ENCODE measurements around the gene OR8K5. TPM values are rescaled to one million over a fixed set of nuclear protein-coding genes. Genes with fewer than 3 reads are reported as not detected.

OR8K5 gene
- total RNA-seq, 1 donor from 2014 or later: not detected

- DNase-seq (no peak), ATAC-seq (no peak)
- no peak for TF ChIP-seq CTCF (IDR thresholded peaks at IDR 0.05)
- no peak within 1 kb of the TSS for H3K27ac ChIP-seq
- intact Hi-C loops (cut with DNase I): no loop called here
- no peak within 1 kb of the TSS for H3K4me3 ChIP-seq
- H3K27me3 ChIP-seq: no peaks in the 10 kb centered on the region
- no peaks in the 10 kb centered on the region for H3K36me3 ChIP-seq
- no peaks in the 10 kb centered on the region for H3K4me1 ChIP-seq
- H3K9me3 ChIP-seq: no peaks in the 10 kb centered on the region
These were observed 19.9 kb downstream of the OR8K5 start, which contains the start of gene OR8J3 for GRCh38 chr11:56140151-56140661. TSS of gene OR8J3 (minus strand) at chr11:56140201. CDS start at chr11:56137718, 2,483 bp downstream.

GRCh38 chr11:56122073-56122472 is 38.0 kb downstream of the OR8K5 start, which contains the start of gene OR8H3:
TSS of gene OR8H3 (plus strand) at chr11:56122373. CDS start at chr11:56122373, 0 bp downstream.
- no peak within 1 kb of the TSS for H3K4me3 ChIP-seq
- ATAC-seq: no peak
- H3K27me3 ChIP-seq: no peaks in the 10 kb centered on the region
- no peak within 1 kb of the TSS for H3K27ac ChIP-seq
- no peaks in the 10 kb centered on the region for H3K4me1 ChIP-seq
- intact Hi-C loops (cut with DNase I): no loop called here
- H3K36me3 ChIP-seq: no peaks in the 10 kb centered on the region
- no peaks in the 10 kb centered on the region for H3K9me3 ChIP-seq
- no peak for TF ChIP-seq CTCF (IDR thresholded peaks at IDR 0.05)
- no peak for DNase-seq

Other genes with a start within 250 kb of the OR8K5 start
- gene OR5W2, start 245.7 kb downstream of the OR8K5 start, total RNA-seq: not detected
- not detected for gene OR5I1, start 223.9 kb downstream of the OR8K5 start, total RNA-seq
- not detected for gene OR10AG1, start 190.4 kb downstream of the OR8K5 start, total RNA-seq
- gene OR5F1, start 165.7 kb downstream of the OR8K5 start, total RNA-seq: not detected
- not detected for gene OR5AS1, start 132.7 kb downstream of the OR8K5 start, total RNA-seq
- not detected for gene OR8I2, start 67.0 kb downstream of the OR8K5 start, total RNA-seq
- gene OR8H2, start 56.6 kb downstream of the OR8K5 start, total RNA-seq: not detected
- gene OR8H3, start 37.9 kb downstream of the OR8K5 start, total RNA-seq: not detected
- gene OR8J3, start 20.1 kb downstream of the OR8K5 start, total RNA-seq: not detected
- gene OR5J2, start 16.3 kb upstream of the OR8K5 start, total RNA-seq: not detected
- not detected for gene OR5T2, start 73.9 kb upstream of the OR8K5 start, total RNA-seq
- not detected for gene OR5T3, start 91.9 kb upstream of the OR8K5 start, total RNA-seq
- not detected for gene OR5T1, start 113.8 kb upstream of the OR8K5 start, total RNA-seq
- not detected for gene OR8H1, start 131.9 kb upstream of the OR8K5 start, total RNA-seq
- not detected for gene OR8K3, start 154.8 kb upstream of the OR8K5 start, total RNA-seq
- not detected for gene OR8K1, start 185.7 kb upstream of the OR8K5 start, total RNA-seq
- gene OR8J1, start 194.0 kb upstream of the OR8K5 start, total RNA-seq: not detected
- gene OR8U1, start 215.3 kb upstream of the OR8K5 start, total RNA-seq: not detected

All from upper lobe of right lung (tissue), 1 donor.